ENCODE measurements around the gene ZIC5.

- TF ChIP-seq CTCF (IDR thresholded peaks at IDR 0.05) (no peak), POLR2A (IDR thresholded peaks at IDR 0.05) (no peak), POLR2AphosphoS5 (IDR thresholded peaks at IDR 0.05) (no peak), EP300 (IDR thresholded peaks at IDR 0.05) (no peak)
These were observed 4.1 kb downstream of the ZIC5 start for GRCh38 chr13:99967498-99967868.
